Nephron (organoid): ENCODE results near the gene PLEKHG7.

ENCODE experiments used
- H3K27ac Mint-ChIP-seq, 3 experiments: 2 replicates each; pipeline ENCODE4 v1.8.0; 2020; ENCODE audit warnings: mixed read lengths in 3 of 3, mild to moderate bottlenecking in 2 of 3, moderate library complexity in 1 of 3
- H3K27me3 Mint-ChIP-seq: 2 replicates; pipeline ENCODE4 v1.8.0; 2021; ENCODE audit warnings: low read depth, mild to moderate bottlenecking, moderate library complexity, mixed read lengths
- H3K36me3 Mint-ChIP-seq: 2 replicates; pipeline ENCODE4 v1.8.0; 2020; ENCODE audit warnings: low read depth, mixed read lengths
- H3K4me1 Mint-ChIP-seq: 2 replicates; pipeline ENCODE4 v1.8.0; 2020; ENCODE audit warnings: mixed read lengths
- H3K4me3 Mint-ChIP-seq, 3 experiments: 2 replicates each; pipeline ENCODE4 v1.8.0; 2020; ENCODE audit warnings: mild to moderate bottlenecking in 3 of 3, mixed read lengths in 3 of 3, moderate library complexity in 2 of 3
- H3K9me3 Mint-ChIP-seq: 2 replicates; pipeline ENCODE4 v1.8.0; 2020; ENCODE audit warnings: mixed read lengths
- TF ChIP-seq, protein P1 (sequence below), 3 experiments: fragments of 200-600 bp; sonication (generic); IDR thresholded peaks; one replicate each; pipeline ENCODE4 v1.5.0; 2021; ENCODE audit warnings: antibody characterized with exemption in 3 of 3; ENCODE audit not compliant: unreplicated experiment in 3 of 3

PLEKHG7 gene

DNA sequence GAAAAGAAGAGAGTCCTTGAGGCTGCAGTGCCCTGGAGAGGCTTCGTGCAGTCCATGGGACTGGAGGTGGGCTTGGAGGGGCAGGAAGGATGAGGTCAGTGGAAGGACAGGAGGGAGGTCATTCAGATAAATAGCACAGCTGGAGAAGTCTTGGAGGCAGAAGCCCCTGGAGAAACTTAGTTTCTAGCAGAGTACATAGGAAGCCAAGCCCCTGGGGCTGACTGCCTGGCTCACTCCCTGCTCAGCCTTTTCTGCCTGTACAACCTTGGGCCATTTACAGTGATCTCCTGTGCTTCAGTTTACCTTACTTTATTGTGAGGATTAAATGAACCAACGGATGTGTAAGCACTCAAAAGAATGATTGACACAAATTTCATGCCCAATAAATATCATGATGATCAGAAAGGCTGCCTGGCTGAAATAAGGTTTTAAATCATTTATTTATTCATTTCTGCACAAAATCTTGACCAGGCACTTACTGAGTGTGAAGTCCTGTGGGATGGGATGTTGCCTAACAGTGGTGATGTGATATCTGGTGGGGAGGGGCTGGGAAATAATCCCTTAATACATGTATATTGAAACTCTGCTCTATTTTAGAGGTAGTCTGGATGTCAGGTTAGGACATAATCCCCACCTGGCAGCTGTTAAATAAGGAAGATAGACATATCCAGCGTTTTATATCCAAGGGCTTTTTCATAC, 54.3 kb downstream of the PLEKHG7 start:
- Mint-ChIP-seq H3K27me3 (no peaks in the 10 kb centered on the region), H3K9me3 (peaks cover 3% of the 10 kb centered on the region)
- TF ChIP-seq, protein P1, sequence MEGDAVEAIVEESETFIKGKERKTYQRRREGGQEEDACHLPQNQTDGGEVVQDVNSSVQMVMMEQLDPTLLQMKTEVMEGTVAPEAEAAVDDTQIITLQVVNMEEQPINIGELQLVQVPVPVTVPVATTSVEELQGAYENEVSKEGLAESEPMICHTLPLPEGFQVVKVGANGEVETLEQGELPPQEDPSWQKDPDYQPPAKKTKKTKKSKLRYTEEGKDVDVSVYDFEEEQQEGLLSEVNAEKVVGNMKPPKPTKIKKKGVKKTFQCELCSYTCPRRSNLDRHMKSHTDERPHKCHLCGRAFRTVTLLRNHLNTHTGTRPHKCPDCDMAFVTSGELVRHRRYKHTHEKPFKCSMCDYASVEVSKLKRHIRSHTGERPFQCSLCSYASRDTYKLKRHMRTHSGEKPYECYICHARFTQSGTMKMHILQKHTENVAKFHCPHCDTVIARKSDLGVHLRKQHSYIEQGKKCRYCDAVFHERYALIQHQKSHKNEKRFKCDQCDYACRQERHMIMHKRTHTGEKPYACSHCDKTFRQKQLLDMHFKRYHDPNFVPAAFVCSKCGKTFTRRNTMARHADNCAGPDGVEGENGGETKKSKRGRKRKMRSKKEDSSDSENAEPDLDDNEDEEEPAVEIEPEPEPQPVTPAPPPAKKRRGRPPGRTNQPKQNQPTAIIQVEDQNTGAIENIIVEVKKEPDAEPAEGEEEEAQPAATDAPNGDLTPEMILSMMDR (IDR thresholded peaks at IDR 0.05; ENCODE audit: unreplicated experiment in 3 of 3), result no peak

DNA sequence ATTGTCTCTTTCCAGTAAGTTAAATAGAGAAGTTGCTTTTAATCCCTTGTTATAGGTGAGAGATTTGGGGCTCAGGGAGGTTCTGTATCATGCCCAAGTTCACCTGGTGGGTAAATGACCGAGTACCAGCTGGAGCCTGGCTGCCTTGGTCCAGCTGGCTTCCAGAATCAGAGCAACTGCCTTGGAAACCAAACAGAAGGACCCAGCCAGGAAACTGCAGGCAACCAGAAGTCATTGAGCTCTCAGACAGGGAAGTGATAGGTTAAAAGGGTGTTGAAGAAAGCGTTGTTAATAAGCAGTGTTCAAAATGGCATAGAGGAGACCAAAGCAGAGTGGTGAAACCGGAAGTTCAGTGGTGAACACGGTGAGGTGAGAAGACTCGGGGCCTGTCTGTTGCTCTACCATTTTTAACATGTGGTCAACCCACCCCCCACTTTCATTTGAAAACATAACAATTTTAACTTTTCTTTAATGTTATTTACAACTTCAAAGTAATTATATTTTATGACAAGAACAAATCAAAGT, 54.9 kb downstream of the PLEKHG7 start:
- Mint-ChIP-seq H3K4me1 (peaks cover 40% of the 10 kb centered on the region), H3K27ac (no peak overlapping the region), H3K27me3 (no peaks in the 10 kb centered on the region), H3K9me3 (peaks cover 3% of the 10 kb centered on the region), H3K4me3 (no peak overlapping the region), H3K36me3 (no peaks in the 10 kb centered on the region)
- TF ChIP-seq, protein P1 (IDR thresholded peaks at IDR 0.05; ENCODE audit: unreplicated experiment in 3 of 3), result no peak

More for the DNA sequence above, 54.3 kb downstream of the PLEKHG7 start:
- peaks cover 40% of the 10 kb centered on the region for H3K4me1 Mint-ChIP-seq
- H3K4me3 Mint-ChIP-seq, result no peak overlapping the region
- peak overlapping the region in 2 of 3 experiments; percentile 45 to 47 for H3K27ac Mint-ChIP-seq
- no peaks in the 10 kb centered on the region for H3K36me3 Mint-ChIP-seq

DNA sequence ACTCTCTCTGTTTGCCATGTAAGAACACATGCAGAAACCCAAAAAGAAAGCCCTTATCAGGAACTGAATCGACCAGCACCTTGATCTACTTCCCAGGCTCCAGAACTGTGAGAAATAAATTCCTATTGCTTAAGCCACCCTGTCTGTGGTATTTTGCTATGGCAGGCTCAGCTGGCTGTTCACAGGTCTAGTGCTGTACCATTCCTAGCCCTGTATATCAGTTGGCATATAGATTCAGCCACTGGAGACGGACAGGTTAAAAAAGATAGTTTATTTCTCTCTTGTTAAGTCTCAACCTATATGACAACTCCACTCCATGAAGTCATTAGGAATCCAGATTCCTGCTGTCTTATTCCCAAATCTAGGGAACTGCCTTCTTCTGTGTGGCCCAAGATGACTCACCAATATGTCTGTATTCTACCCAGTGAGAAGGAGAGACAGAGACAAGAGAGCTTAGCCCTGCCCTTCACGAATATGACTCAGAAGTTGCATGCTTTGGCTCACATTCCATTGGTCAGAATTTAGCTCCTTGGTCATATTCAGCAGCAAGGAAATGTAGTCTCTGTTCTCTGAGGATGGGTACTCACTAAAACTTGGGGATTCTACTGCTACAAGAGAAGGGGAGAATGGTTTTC, 57.0 kb downstream of the PLEKHG7 start:
- no peak overlapping the region for H3K4me3 Mint-ChIP-seq
- H3K27me3 Mint-ChIP-seq, result no peaks in the 10 kb centered on the region
- H3K27ac Mint-ChIP-seq, result no peak overlapping the region
- peaks cover 3% of the 10 kb centered on the region for H3K9me3 Mint-ChIP-seq
- peaks cover 33% of the 10 kb centered on the region for H3K4me1 Mint-ChIP-seq
- H3K36me3 Mint-ChIP-seq, result no peaks in the 10 kb centered on the region
- TF ChIP-seq, protein P1 (IDR thresholded peaks at IDR 0.05; ENCODE audit: unreplicated experiment in 3 of 3), result no peak

DNA sequence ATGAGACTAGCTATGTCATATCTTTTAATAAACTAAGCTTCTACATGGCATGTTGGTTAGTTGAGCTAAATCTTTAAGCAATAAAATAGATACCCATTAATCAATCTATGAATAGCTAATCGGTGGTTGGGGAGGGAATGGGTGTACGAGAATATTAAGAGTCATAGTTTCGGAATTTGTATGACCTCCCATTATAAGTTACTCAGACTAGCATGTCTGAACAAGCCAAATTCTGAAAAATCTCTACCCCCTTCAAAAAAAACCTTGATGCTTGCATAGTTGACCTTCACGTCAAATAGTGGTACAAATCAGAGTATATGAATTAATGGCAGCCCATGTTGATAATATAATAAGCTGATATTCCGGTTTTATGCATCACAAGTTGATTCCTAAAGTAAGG, 60.0 kb downstream of the PLEKHG7 start:
- H3K36me3 Mint-ChIP-seq, result no peaks in the 10 kb centered on the region
- no peak overlapping the region for H3K27ac Mint-ChIP-seq
- H3K27me3 Mint-ChIP-seq, result no peaks in the 10 kb centered on the region
- peaks cover 23% of the 10 kb centered on the region for H3K4me1 Mint-ChIP-seq
- H3K4me3 Mint-ChIP-seq, result no peak overlapping the region
- no peaks in the 10 kb centered on the region for H3K9me3 Mint-ChIP-seq
- TF ChIP-seq, protein P1 (IDR thresholded peaks at IDR 0.05; ENCODE audit: unreplicated experiment in 3 of 3), result no peak

DNA sequence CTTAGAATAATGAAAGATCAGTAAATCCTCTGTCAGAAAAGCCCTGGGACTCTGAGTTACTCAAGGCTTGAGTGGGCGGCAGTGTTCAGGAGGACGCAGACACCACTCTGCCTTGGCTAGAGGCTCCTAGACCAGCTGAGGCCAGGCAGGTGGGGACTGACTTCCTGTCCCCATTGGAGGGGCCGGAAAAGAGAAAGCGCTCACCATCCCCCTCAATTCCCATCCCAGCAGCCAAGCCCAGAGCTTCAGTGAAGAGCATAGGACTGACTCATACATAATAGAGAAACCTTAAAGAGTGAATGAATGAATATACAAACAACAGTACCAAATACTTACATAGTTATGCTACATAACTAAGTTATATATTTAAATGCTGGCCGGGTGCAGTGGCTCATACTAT, 62.0 kb downstream of the PLEKHG7 start:
- no peaks in the 10 kb centered on the region for H3K9me3 Mint-ChIP-seq
- H3K4me1 Mint-ChIP-seq, result peaks cover 44% of the 10 kb centered on the region
- peaks cover 3% of the 10 kb centered on the region for H3K27me3 Mint-ChIP-seq
- TF ChIP-seq, protein P1 (IDR thresholded peaks at IDR 0.05; ENCODE audit: unreplicated experiment in 3 of 3), result no peak
- no peak overlapping the region for H3K4me3 Mint-ChIP-seq
- H3K36me3 Mint-ChIP-seq, result no peaks in the 10 kb centered on the region
- peak overlapping the region; percentile 60 to 67 (median 66) for H3K27ac Mint-ChIP-seq
